GM12892 (cell line): ENCODE measurements around the gene MSANTD1.

Experiments used
- POLR2A ChIP-seq: IDR thresholded peaks from 2 replicates; pipeline ENCODE4 v1.6.1; 2011; ENCODE audit warnings: low read depth, low read length, control low read depth
- POLR2AphosphoS5 ChIP-seq: IDR thresholded peaks from 2 replicates; pipeline ENCODE4 v1.6.1; 2011; ENCODE audit warnings: low read depth, low read length, control low read depth
- TAF1 ChIP-seq: IDR thresholded peaks from 2 replicates; pipeline ENCODE4 v1.6.1; 2011; ENCODE audit warnings: low read depth, mild to moderate bottlenecking, control low read depth, low read length, borderline replicate concordance

DNA sequence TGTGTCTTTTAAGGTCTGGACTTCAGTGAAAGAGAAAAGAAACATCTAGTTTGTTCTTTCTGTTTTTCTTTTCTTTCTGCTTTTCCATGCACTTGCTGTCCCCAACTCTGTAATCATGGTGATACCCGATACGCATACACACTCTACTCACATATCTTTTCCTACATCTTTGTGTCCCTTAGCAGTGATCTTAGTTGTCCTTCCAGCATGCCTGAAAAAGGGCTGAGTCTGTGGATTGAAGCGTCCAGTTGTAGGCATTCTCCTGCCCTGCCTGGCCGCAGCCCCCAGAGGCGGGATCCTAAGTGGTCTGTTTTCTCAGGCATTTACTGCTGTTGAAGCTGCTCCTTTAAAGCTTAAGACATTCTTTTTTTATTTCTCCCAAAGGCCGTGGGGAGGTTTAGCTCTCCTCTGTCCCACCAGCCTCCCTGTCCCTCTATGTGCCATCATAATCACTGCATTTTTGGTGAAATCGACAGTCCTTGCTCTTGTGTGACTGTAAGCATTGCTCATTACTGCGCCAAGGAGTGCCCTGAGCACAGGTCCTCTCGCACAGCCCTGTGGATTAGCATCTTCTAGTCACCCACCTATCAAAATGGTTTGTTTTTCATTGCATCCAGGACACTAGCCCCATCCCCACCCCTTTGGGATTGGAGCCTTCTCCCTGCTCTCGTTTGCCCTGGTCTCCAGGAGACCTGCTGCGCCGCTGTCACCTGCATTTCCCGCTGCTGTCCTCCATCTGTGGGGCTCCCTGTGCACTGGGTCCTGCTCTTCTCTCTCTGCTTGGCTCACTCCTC, 48.3 kb downstream of the MSANTD1 start:
- TF ChIP-seq TAF1 (no peak), POLR2A (no peak), POLR2AphosphoS5 (no peak)
